Spleen (tissue), 7 donors: ENCODE data around the gene CARMIL3.

Experiments
- CTCF ChIP-seq, 11 experiments: fragments of 200-600 bp in 7 of 11; fragments of 450-650 bp in 4 of 11; sonication (generic) in 4 of 11; IDR thresholded peaks in 8 of 11; conservative IDR thresholded peaks in 3 of 11; 1 replicate in 7 of 11; 2 replicates in 4 of 11; pipeline versions ENCODE4 v1.4.0 to v1.8.0; 2016 to 2021; ENCODE audit warnings: antibody characterized with exemption in 11 of 11, inconsistent platforms in 4 of 11, mild to moderate bottlenecking in 1 of 11
- POLR2A ChIP-seq, 3 donors: fragments of 450-650 bp; IDR thresholded peaks; one replicate each; pipeline ENCODE4 v1.5.1; 2017; ENCODE audit warnings: antibody characterized with exemption in 3 of 3, mild to moderate bottlenecking in 1 of 3
- POLR2AphosphoS5 ChIP-seq, 3 donors: sonication (generic); formaldehyde crosslinking; IDR thresholded peaks; one replicate each; pipeline ENCODE4 v1.5.1; 2017; ENCODE audit warnings: antibody characterized with exemption in 3 of 3
- donor health status: DM: no; HTN: no; CAD: no; lungs with moderate emphysema.
- donor health status: DM: no; HTN: no; CAD: no.
- donor health status: DM: no; HTN: no; CAD: no.

- no peak for TF ChIP-seq CTCF (IDR thresholded peaks at IDR 0.05 in 8 of 11, conservative IDR thresholded peaks at IDR 0.05 in 3 of 11)
- no peak for TF ChIP-seq POLR2AphosphoS5 (IDR thresholded peaks at IDR 0.05)
- TF ChIP-seq POLR2A (IDR thresholded peaks at IDR 0.05), result no peak
Observed at GRCh38 chr14:24032727-24033418, 18.9 kb upstream of the CARMIL3 start.
